ENCODE results near the gene BTF3. TPM values are rescaled to one million over a fixed set of nuclear protein-coding genes. Genes with fewer than 3 reads are reported as not detected.
"Not testable (repeated sequence)": the region's sequence is repeated elsewhere in the genome, so short reads cannot be mapped to it uniquely, and the experiment has no call there.

Gene BTF3
- total and polyA plus RNA-seq, 4 donors = 370 to 645 (median 516) TPM

GRCh38 chr5:73486119-73486899, 11.9 kb upstream of the BTF3 start:
- TF ChIP-seq, protein P1, sequence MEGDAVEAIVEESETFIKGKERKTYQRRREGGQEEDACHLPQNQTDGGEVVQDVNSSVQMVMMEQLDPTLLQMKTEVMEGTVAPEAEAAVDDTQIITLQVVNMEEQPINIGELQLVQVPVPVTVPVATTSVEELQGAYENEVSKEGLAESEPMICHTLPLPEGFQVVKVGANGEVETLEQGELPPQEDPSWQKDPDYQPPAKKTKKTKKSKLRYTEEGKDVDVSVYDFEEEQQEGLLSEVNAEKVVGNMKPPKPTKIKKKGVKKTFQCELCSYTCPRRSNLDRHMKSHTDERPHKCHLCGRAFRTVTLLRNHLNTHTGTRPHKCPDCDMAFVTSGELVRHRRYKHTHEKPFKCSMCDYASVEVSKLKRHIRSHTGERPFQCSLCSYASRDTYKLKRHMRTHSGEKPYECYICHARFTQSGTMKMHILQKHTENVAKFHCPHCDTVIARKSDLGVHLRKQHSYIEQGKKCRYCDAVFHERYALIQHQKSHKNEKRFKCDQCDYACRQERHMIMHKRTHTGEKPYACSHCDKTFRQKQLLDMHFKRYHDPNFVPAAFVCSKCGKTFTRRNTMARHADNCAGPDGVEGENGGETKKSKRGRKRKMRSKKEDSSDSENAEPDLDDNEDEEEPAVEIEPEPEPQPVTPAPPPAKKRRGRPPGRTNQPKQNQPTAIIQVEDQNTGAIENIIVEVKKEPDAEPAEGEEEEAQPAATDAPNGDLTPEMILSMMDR (IDR thresholded peaks at IDR 0.05; ENCODE audit: control extremely low read depth, extremely low read depth) = no peak
- WGBS, 2 donors = 71 to 78% methylated on average over 3 of the region's 3 CpGs
- DNase-seq (no peak), ATAC-seq (ENCODE audit: insufficient read depth, low FRiP score) (no peak)
- no peaks in the 10 kb centered on the region for H3K36me3 ChIP-seq (ENCODE audit: control insufficient read depth in 4 of 4, insufficient read depth in 4 of 4, low read length in 4 of 4)
- H3K27ac ChIP-seq (ENCODE audit: low read depth in 1 of 2, low read length in 1 of 2) = no peak overlapping the region
- peaks cover 5 to 6% (median 6%) of the 10 kb centered on the region in 3 donors for H3K27me3 ChIP-seq (ENCODE audit: control insufficient read depth in 3 of 3, insufficient read depth in 3 of 3, low read length in 2 of 3)
- no peaks in the 10 kb centered on the region for H3K9me3 ChIP-seq (ENCODE audit: control insufficient read depth in 4 of 4, insufficient read depth in 3 of 4, low read length in 3 of 4)
- H3K9ac ChIP-seq (ENCODE audit: insufficient read depth in 1 of 2, low read length in 2 of 2) = no peak overlapping the region
- H3K4me3 ChIP-seq = no peak overlapping the region
- H3K4me1 ChIP-seq (ENCODE audit: control insufficient read depth in 5 of 5, insufficient read depth in 5 of 5, low read length in 5 of 5) = no peaks in the 10 kb centered on the region

GRCh38 chr5:73487257-73487656, 11.0 kb upstream of the BTF3 start:
- ATAC-seq (ENCODE audit: insufficient read depth, low FRiP score); H3K9me3 ChIP-seq (ENCODE audit: control insufficient read depth in 4 of 4, insufficient read depth in 3 of 4, low read length in 3 of 4): not testable (repeated sequence)
- WGBS, 2 donors = 70 to 72% methylated on average over 4 of the region's 4 CpGs

DNA sequence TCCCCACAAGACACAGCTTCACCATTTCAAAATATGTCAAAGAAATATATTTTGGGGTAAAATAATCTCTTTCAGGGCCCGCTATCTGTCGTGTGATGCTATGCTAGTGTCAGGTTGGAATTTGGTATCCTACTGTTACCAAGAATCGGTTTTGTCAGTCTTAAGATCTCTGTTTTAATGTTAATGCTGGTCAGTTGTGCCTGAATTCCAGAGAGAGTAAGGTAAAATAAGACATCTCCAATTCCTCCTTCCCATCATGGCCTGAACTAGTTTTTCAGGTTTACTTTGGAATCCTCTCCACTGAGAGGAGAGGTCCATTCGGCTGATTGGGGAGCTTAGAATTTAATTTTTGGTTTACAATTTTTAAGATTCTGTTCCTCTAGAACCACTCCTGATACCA, 10.4 kb upstream of the BTF3 start:
- H3K9ac ChIP-seq (ENCODE audit: insufficient read depth in 1 of 2, low read length in 2 of 2) = no peak overlapping the region
- H3K36me3 ChIP-seq (ENCODE audit: control insufficient read depth in 4 of 4, insufficient read depth in 4 of 4, low read length in 4 of 4) = no peaks in the 10 kb centered on the region
- H3K27ac ChIP-seq (ENCODE audit: low read depth in 1 of 2, low read length in 1 of 2) = no peak overlapping the region
- H3K9me3 ChIP-seq (ENCODE audit: control insufficient read depth in 4 of 4, insufficient read depth in 3 of 4, low read length in 3 of 4) = no peaks in the 10 kb centered on the region
- ATAC-seq (ENCODE audit: insufficient read depth, low FRiP score) = no peak
- H3K4me1 ChIP-seq (ENCODE audit: control insufficient read depth in 5 of 5, insufficient read depth in 5 of 5, low read length in 5 of 5) = no peaks in the 10 kb centered on the region
- DNase-seq = no peak
- TF ChIP-seq, protein P1 (IDR thresholded peaks at IDR 0.05; ENCODE audit: control extremely low read depth, extremely low read depth) = no peak
- 75 to 77% methylated on average over 4 of the region's 4 CpGs for WGBS, 2 donors
- no peak overlapping the region for H3K4me3 ChIP-seq
- H3K27me3 ChIP-seq (ENCODE audit: control insufficient read depth in 3 of 3, insufficient read depth in 3 of 3, low read length in 2 of 3) = peaks cover 6 to 14% (median 13%) of the 10 kb centered on the region in 3 donors

More at GRCh38 chr5:73487257-73487656, 11.0 kb upstream of the BTF3 start:
- not testable (repeated sequence) for H3K4me1 ChIP-seq (ENCODE audit: control insufficient read depth in 5 of 5, insufficient read depth in 5 of 5, low read length in 5 of 5); H3K36me3 ChIP-seq (ENCODE audit: control insufficient read depth in 4 of 4, insufficient read depth in 4 of 4, low read length in 4 of 4); H3K9ac ChIP-seq (ENCODE audit: insufficient read depth in 1 of 2, low read length in 2 of 2); H3K27ac ChIP-seq (ENCODE audit: low read depth in 1 of 2, low read length in 1 of 2); H3K4me3 ChIP-seq; DNase-seq; H3K27me3 ChIP-seq (ENCODE audit: control insufficient read depth in 3 of 3, insufficient read depth in 3 of 3, low read length in 2 of 3)

GRCh38 chr5:73488806-73489205, 9.4 kb upstream of the BTF3 start:
- Histone ChIP-seq H3K27me3 (ENCODE audit: control insufficient read depth in 3 of 3, insufficient read depth in 3 of 3, low read length in 2 of 3) (peaks cover 6 to 23% (median 13%) of the 10 kb centered on the region in 3 donors), H3K4me1 (ENCODE audit: control insufficient read depth in 5 of 5, insufficient read depth in 5 of 5, low read length in 5 of 5) (no peaks in the 10 kb centered on the region), H3K9ac (ENCODE audit: insufficient read depth in 1 of 2, low read length in 2 of 2) (no peak overlapping the region), H3K9me3 (ENCODE audit: control insufficient read depth in 4 of 4, insufficient read depth in 3 of 4, low read length in 3 of 4) (no peaks in the 10 kb centered on the region), H3K36me3 (ENCODE audit: control insufficient read depth in 4 of 4, insufficient read depth in 4 of 4, low read length in 4 of 4) (no peaks in the 10 kb centered on the region), H3K4me3 (no peak overlapping the region), H3K27ac (ENCODE audit: low read depth in 1 of 2, low read length in 1 of 2) (no peak overlapping the region)
- DNase-seq (no peak), ATAC-seq (ENCODE audit: insufficient read depth, low FRiP score) (no peak)
- TF ChIP-seq, protein P1 (IDR thresholded peaks at IDR 0.05; ENCODE audit: control extremely low read depth, extremely low read depth) = no peak
- 83 to 91% methylated on average over 3 of the region's 3 CpGs for WGBS, 2 donors
